GM21390 (cell line): Measurements from ENCODE around the gene IL22.
A peak's percentile ranks its signal among the peaks of the same experiment; 100 is the strongest.

Experiments
- ATAC-seq: cut with Tn5 transposase; IDR thresholded peaks from one replicate; pipeline ENCODE4 v1.9.1; 2021; ENCODE audit not compliant: unreplicated experiment

IL22 gene

DNA sequence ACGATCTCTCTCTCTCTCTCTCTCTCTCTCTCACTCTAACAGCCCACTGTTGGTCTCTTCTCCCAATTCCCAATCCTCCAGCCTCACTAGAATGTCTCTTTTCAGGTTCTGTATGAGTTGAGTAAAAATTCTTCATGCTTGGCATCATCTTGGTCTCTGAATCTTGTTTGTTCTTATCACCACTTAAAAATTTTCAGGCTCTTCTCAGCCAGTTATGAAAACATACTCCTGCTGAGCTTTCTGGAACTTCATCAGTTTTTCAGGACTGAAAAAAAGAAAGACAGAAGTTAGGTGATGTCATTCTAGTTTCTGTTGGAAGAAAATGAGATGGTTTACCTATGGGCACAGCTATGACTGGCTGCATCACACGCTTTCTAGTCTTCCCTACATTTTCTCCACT lies 11.5 kb upstream of the IL22 start:
- no peak for ATAC-seq

DNA sequence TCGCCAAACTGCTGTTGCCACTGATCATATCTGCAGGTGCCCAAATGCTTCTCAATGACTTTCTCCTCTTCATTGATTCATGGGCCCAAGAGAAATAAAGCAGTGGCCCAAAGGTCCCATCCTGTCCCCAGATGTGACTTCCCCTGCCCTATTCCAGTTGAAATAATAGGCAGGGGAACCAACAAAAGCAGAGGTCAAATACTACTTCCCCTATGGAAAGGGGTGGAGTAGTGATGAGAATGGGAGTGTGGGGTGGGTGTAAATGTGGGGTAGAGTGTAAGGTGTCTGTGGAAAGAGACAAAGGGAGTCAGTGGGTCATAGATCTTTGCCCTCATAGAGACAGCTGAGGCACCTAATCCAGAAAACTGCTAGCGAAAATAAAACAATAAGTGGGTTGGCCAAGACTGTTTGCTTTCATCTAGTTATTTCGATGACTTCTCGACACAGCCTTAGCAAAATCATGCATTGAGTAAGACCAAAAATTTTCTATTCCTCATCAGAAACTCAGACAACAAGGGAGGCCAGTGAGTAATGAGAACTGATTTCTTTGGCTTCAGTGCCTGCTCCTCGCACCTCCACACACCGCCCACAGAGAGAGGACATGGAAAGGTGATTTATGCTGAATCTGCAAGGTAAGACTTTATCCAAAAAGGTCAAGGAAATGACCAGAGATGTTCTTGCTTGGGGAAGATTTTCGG lies 10.9 kb upstream of the IL22 start:
- no peak for ATAC-seq

DNA sequence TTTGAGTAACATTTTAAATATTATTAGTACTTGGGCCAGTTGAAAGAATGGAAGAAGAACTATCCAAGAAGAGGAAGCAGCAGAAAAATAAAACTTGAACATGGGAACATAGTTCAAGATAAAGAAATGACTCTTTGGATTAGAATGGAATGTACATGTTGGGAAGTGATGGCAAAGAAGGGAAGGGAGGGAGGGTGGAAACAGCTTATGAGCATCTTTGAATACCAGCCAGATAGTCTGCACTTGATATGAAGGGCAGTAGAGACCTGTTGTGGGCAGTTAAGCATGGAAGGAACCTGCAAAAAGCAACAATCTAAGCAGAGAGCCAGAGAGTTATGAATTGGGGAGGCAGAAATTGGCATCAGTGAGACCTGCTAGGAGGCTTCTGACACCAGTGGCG lies 10.0 kb upstream of the IL22 start:
- no peak for ATAC-seq

DNA sequence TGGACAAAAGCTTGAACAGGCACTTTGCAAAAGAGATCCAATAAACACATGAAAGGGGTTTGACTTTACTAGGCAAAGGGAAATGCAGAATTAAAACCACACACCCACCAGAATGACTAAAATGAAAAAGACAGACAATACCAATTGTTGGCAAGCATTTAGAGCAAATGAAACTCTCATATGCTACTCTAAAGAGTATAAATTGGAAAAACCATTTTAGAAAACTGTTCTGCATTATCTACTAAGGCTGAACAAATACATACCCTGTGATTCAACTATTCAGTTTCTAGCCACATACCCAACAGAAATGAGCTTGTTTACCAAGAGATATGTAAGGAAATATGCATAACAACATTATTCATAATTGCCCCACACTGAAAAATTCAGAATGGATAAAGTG lies 8.5 kb upstream of the IL22 start:
- ATAC-seq = no peak

DNA sequence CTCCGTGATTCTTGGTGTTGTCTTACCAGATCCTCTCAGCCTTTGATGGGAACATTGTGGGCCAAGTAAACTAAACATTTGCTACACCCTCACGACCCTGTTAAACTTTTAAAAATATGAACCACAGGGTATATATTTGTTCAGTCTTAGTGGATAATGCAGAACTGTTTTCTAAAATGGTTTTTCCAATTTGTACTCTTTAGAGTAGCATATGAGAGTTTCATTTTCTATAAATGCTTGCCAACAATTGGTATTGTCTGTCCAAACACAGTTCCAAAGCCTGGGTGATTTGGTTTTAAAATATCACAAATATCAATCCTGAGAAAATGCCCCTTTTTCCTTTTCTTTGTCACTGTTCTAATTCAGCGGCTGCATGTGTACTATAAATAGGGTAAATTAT lies 6.7 kb upstream of the IL22 start:
- no peak for ATAC-seq

DNA sequence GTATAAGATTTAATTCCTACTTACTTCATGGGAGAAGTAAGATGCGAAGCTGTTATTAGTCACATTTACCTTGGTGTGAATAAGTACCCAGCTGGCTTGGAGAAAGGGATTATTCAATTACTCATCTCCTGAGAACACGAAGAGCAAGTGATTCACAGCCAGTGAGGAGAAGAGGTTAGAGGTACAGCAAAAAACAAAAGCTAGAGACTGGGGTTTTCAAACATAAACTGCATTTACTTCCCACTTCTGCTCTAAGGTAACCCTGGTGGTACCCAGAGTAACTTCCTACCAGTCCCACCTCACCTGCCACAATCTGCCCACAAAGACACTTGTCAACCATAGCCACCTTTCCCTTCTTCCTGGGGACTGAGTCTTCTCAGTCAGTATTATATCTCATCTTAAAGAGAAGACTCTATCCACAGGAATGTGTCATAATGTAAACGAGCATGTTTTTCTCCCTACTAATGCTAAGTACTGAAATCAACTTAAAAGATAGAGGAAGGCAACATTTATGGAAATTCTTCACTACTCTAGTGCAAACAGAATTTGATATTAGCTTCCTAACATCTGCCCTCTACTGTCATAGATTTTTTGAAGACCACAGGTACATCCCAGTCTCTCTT lies 6.0 kb upstream of the IL22 start:
- ATAC-seq = no peak

DNA sequence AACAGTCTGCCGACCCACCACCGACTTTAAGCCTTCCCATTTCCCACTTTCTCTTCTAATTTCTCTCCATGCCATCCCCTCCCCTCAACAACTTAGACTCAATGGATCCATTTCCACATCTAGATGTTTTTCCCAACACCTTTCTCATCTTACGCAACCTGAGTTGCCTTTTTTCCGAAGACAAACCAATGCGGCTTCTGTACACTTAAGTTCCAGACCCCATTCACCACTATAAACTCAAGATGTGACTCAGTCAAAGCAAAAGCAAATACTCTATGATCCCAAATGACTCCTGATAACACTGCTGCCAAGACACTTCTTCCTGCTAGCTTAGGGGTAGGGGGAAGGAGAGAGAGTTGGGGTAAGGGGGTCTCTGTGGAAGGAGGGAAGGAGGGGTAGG lies 1.3 kb downstream of the IL22 start:
- no peak for ATAC-seq

DNA sequence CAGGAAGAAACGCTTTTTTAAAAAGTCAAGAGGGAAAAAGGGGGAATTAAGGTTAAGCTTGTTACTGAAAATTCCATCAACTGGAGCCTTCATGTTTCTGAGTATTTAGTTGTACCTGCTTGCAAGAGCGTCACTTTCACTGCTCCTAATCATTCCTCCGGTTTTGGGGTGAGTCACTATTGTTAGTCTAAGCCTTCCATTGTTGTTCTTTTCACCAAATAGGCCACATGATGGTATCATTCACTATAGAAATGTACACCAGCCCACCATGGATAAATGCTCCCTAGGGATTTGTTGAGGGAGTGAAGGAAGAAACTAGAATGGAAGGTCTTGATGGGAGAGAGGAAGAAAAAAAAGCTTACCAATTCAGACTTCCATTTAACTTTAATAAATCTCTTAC lies 3.0 kb downstream of the IL22 start:
- ATAC-seq = no peak

DNA sequence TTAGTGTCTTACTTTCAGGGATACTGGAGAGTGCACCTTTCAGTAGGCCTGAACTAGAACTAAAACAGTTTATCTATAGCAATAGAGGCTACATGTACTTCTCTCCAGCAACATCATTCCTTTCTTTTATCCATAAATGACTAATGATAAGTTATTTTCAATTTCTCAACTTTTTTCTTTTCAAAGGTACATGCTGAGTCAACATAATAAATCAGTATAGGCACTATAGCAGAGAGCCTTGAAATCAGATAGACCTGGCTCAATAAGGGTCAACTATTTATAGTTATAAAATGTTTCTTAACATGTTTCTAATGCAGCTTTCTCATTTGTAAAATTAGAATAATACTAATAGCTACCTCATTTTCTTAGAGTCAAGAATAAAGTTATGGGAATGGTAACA lies 5.6 kb downstream of the IL22 start:
- ATAC-seq = no peak

DNA sequence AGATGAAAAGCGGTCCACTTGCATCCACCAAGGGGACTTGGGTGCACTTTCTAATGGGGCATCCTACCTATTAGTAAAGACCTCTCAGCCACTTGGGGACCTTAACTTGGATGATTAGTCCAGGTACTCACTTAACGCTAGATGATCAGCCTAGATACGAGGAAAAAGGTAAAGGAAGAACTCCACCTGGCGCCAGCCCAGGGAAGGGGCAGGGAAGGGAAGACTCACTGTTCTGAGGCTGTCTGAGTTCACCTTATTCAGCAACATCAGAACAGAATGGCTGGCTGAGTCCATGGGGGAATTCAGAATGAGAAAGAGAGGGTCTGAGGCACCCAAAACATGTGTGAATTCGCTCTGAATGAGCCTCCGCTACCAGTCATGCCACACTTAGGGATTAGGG lies 7.1 kb downstream of the IL22 start:
- ATAC-seq = no peak

DNA sequence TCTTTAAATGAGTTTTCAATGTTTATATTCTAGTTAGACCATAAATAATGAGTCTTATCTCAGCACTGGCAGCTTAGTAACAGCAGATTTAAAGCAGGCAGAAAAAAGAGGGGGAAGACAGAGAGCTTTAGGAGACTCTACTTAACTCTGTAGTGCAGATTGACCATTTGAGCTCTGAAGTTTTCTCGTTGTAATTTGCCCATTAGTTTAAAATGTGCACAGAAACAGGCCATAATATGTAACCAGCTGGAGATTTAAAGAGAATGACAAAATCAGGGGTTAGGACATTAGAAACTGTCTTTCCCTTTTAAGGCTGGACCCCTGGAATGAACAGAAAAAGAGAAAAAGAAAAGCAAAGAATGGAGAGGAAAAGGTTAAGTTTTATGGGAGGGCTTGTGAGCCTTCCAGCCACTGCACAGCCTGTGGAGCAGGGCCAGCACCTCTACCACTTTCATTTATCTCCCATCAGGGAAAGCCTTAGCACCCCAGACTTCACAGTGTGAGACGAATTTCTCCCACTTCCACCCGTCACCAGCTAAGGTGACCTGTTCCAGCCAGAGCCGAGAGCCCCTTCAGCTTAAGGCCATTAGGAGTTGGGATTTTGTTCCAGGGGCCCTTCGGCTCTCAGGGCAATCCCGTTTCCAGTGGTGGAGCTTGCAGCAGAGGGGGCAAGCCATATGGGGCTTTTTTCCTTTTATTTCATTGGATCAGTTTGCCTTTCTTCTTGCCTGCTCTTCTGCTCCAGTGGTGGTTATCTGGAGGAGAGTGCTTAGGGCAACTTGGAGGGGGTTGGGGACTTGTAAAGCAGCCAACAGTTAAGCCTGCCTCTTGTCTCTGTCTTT lies 8.0 kb downstream of the IL22 start:
- no peak for ATAC-seq

DNA sequence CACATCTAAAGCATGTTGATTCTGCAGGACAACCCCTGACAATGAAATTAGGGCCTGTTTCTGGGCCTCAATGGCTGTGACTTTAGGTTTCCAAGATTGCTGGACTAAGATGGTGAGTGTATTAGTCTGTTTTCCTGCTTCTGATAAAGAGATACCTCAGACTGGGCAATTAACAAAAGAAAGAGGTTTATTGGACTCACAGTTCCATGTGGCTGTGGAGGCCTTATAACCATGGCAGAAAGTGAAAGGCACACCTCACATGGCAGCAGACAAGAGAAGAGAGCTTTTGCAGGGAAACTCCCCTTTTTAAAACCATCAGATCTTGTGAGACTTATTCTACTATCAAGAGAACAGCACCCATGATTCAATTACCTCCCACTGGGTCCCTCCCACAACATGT lies 10.6 kb downstream of the IL22 start:
- ATAC-seq = no peak

DNA sequence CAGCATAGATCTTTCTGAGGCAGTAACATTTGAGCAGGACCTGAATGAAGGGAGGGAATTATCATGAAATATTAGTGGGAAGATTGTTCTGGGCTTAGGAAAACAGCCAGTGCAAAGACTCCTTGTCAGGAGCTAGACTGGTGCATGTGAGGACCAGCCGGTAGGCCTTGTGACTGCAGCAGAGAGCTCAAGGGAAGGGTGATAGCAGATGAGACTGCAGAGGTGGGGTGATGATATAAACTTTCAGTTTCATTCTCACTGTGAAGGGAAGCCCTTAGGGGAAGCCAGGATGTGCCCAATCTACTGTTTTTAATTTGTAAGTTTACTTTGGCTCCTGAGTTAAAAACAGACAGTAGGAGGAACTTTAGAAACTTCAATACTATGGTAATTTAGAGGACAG lies 12.4 kb downstream of the IL22 start:
- ATAC-seq = peak; percentile 96

DNA sequence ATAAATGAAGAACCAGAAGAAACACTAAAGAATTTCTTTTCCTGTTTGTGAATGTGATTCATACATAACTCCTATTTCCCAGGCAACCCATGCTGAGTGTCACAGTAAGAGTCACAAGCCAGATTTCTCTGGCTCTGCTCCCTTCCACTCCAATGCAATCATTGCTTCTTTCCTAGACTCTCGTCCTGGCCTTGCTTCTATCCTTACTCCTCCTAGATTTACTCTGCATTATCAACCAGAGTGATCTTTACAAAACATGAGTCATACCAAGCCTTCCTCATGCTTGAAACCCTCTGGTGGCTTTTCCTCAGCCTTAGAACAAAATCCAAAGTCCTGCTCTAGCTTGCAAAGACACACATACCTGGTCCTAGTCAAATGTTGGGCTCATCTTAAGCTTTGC lies 13.3 kb downstream of the IL22 start:
- no peak for ATAC-seq

DNA sequence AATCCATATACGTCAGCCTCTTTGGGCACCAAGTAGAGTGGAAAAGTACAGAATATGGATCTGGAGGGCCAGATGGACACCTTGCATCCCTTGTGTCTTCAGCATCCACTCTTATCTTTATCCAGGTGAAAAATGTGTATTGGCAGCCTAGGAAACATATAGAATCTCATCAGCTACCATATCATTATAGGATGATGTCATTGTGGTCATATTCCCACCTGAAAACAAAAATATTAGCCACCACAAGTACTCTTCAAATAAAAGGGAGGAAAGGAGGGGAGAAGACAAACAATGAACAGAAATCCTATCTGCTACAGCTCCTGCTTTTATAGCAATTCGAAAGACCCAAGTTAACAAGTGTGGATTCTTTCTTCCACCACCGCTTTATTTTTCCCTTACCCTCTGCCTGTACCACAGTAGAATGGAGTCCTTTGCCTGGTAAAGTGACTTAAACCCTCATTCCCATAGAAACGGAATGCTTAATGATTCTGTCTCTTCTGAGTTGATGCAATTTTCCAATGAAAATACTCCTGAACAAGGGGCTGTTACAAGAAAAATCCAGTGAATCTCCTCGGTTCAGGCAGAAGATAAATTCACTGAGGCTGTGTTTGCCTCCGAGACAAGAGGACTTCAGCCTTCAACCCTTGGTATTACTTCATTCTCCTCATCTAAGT lies 14.0 kb downstream of the IL22 start:
- no peak for ATAC-seq

DNA sequence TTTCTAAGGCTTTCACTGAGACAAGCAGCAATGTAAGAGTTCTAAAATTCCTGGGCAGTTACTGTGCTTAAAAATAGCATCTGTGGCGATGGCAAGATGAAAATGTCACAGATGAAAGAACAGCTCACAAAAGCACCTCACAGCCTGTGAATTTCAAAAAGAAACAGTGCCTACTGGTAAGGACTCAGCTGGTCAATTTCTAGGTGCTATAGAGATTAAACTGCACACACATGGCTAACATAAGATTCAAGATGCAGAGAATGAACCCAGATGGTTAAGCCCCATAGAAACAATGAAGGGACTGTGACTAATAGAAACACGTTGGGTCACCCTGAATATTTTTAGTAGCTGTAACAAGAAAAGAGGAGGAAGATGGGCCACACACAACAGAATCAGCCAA lies 15.8 kb downstream of the IL22 start:
- no peak for ATAC-seq

DNA sequence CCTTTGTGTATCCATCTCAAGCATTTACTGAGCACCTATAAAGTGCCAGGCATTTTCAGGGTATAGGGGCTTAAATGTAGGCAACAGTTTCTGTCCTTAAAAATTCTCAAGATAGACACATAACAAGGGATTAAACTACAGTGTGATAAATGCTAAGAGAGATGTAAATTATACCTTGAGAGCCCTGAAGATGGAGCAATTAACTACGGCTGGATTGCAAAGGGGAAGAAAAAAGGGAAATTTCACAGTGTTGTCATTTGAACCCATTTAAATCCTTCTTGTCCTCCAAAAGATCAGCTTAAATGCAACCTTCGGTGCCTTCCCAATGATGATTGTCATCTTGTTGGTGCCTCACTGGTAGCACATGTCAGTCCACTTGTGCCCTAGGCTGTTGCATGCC lies 16.3 kb downstream of the IL22 start:
- ATAC-seq = no peak

DNA sequence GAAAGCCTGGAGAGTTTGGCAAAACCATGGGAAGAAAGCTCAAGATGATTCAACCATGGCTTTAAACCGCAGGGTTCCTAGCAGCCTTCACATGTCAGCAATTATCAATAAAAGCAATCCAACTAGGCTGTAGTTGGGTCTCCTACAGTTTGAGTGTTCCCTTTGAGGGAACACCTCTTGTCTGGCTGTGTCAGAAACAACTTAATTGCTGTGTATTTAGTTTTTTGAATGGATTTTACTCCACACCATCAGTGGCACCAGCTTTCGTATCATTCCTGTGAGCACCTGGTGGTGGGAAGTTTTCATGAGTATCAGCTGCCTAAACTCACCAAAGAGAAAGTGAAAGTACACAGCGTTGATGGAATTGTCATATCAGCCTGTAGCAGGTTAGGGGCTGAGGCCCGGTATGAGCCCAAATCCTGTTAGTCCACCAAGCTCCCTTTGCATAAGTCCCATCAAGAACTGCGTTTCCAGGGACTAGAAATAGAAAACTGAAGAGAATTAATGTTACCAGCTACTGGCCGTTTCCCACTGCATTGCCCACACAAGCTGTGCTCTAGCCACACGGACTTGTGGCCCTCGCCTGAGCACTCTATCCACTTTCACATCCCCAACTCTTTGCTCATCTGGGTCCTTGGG lies 16.9 kb downstream of the IL22 start:
- peak; percentile 63 for ATAC-seq

DNA sequence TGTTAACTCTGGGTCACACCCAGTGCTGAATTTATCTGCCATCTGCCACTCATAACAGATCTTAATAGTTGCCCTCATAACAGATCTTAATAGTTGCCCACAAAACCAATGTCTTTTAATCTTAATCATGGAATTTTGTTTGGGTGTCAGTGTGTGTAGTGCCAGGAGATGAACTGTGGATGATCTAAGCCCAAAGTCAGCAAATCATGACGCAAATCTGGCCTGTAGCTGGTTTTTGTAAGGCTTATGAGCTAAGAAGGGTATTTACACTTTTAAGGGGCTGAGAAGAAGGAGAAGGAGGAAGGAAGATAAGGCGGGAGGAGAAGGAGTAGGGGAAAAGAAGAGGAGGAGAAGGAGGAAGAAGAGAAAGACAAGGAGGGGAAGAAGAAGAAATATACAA lies 17.8 kb downstream of the IL22 start:
- no peak for ATAC-seq

DNA sequence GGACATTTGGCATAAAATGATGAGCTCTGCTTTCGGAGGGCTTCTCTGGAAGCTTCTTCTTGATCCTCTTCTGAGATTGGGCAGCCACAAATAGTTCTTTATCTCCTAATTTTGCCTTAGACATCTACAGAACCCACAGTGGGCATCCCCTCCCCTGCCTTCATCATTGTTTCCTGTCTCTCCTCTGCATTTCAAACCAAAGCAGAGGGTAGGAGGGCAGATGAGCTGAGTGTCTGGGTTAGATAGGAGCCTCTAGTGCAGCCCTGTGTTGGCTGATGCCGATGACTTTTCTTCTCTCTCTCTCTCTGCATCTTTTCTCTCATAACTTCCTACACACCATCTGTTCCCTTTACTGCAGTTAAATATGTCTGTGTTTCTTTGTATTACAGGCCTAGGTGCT lies 19.3 kb downstream of the IL22 start:
- ATAC-seq = no peak

DNA sequence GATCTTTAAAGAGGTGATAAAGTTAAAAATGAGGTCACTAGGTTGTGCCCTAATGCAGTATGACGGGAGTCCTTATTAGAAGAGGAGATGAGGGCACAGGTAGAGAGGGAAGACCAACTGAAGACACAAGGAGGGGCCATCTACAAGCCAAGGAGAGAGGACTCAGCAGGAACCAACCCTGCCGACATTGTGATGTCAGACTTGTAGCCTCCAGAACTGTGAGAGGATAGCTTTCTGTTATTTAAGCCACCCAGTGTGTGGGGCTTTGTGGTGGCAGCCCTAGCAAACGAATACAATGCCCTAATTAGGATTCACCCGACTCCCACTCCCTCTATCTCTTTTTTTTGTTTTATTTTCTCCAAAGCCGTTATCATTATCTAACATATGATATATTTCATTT lies 19.9 kb downstream of the IL22 start:
- ATAC-seq = no peak
